ENCODE data around the gene FOXRED2. TPM values are rescaled to one million over a fixed set of nuclear protein-coding genes. Genes with fewer than 3 reads are reported as not detected.
"Not testable (repeated sequence)": the region's sequence is repeated elsewhere in the genome, so short reads cannot be mapped to it uniquely, and the experiment has no call there.

Gene FOXRED2
- total RNA-seq, 1 donor from 2014 or later: 13.8 TPM

- DNase-seq (ENCODE audit: low read depth): no peak
Measured at GRCh38 chr22:36452250-36452977, 54.4 kb downstream of the FOXRED2 start.

GRCh38 chr22:36450923-36451322, 55.9 kb downstream of the FOXRED2 start:
- DNase-seq (ENCODE audit: low read depth): not testable (repeated sequence)

GRCh38 chr22:36449596-36450175, 57.2 kb downstream of the FOXRED2 start:
- DNase-seq (ENCODE audit: low read depth): no peak

GRCh38 chr22:36447632-36448031, 59.2 kb downstream of the FOXRED2 start:
- no peak for DNase-seq (ENCODE audit: low read depth)

DNA sequence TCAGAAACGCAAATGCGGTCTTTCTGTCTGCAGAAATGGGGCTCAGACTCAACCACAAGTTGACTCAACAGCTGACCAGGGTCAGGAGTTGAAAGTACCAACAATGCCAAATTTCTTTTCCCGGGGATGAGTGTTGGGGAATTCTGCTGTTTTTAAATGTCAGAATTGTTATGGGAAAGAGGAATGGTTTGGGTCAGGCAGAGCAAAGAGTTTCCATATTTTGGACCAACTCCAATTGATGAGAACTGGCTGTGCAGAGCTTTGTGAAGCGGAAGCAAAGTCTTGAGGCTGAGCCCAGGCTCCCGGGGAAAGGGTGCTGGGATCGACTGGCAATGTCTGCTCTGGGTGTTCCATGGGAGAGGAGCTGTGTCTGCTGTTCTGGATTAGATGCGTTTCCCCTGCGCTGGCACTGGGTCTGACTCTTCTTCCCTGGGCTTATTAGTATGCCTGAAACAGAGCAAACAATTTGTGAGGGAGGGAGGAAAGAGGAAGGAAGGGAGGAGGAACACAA, 61.6 kb downstream of the FOXRED2 start:
- peak; percentile 93 for DNase-seq (ENCODE audit: low read depth)

GRCh38 chr22:36443198-36443770, 63.6 kb downstream of the FOXRED2 start:
- peak; percentile 73 for DNase-seq (ENCODE audit: low read depth)

DNA sequence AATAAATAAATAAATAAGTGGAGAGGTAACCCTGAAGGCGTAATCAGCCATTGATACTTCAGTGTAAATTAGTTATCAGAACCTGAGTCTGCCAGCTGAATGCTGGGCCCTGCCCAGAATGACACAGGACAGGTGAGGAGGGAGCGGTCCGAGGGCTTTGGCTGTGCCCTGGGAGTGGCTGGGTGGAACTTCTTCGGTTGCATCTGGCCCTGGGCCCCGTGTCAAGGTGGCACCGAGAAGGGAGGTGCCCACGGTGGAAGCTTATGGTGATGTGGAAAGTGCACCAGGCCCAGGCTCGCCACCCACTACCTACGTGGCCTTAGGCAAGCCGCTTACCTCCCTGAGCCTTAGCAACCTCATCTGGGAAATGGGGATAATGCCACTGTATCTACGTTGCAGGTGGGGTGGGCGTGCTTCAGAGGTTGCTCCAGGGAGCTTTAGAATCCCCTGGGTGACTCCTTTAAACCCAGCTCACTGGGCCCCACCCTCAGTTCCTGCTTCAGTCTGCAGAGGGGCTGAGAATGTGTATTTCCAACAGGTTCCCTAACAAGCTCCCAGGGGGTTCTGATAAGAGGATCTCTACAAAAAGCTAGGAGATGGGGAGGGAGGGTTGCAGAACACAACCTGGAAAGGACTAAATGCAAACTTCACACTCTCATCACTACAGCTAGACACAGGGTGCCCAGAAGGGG, 64.2 kb downstream of the FOXRED2 start:
- no peak for DNase-seq (ENCODE audit: low read depth)

GRCh38 chr22:36440429-36441002, 66.3 kb downstream of the FOXRED2 start:
- no peak for DNase-seq (ENCODE audit: low read depth)

DNA sequence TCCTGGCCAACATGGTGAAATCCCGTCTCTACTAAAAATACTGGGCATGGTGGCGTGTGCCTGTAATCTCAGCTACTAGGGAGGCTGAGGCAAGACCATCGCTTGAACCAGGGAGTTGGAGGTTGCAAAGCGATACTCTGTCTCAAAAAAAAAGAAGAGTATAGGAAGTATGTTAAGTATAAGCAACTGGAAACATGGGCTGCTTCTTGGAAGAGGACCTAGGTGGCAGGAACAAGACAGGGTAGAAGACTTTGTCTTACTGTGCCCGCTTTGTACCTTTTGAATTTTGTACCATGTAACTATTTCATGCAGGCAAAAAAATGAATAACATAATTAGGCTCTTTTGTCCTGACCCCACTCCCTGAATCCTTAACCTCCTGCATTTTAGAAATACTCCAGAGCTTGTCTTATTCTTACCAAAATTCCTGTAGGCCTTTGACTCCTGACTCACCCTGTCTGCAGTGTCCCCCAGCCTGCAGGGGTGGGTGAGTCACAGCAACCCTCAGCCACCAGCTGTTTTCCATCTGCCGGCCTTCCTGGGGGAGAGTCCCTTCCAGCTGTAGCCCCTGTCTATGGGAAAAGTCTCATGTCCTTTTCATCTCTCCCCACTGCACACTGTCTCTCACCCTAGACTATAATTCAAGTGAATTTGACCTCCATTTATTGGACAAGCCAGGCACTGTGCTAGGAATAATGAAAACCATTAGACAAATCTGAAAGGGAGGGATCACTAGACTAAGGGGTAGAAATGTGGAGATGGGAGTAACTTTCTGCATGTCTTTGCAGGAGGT, 67.2 kb downstream of the FOXRED2 start:
- peak; percentile 92 for DNase-seq (ENCODE audit: low read depth)

Other genes with a start within 250 kb of the FOXRED2 start
- 242 and 315 TPM in 2 replicates for gene MYH9, start 119.1 kb downstream of the FOXRED2 start, total RNA-seq
- 38.7 and 44.6 TPM in 2 replicates for gene TXN2, start 25.4 kb downstream of the FOXRED2 start, total RNA-seq
- 408 and 477 TPM in 2 replicates for gene EIF3D, start 22.1 kb upstream of the FOXRED2 start, total RNA-seq
- gene CACNG2, start 196.7 kb upstream of the FOXRED2 start, total RNA-seq: not detected in 2 replicates

Data from myocyte (in vitro differentiated cells).